Coronary artery (tissue), 2 donors: ENCODE measurements around the gene GIGYF1.
"Not testable (repeated sequence)": the region's sequence is repeated elsewhere in the genome, so short reads cannot be mapped to it uniquely, and the experiment has no call there.

Experiments used
- DNase-seq: peaks from one replicate; pipeline ENCODE4 v3.0.0-alpha.2; 2017; ENCODE audit warnings: low spot score
- H3K27ac ChIP-seq, 2 donors: fragments of 200-600 bp; sonication (generic); one replicate each; pipeline ENCODE4 v1.5.1; 2016 to 2019
- H3K4me3 ChIP-seq: fragments of 200-600 bp; sonication (generic); 2 replicates; pipeline ENCODE4 v1.5.1; 2016; ENCODE audit warnings: mild to moderate bottlenecking, moderate library complexity
- CTCF ChIP-seq: fragments of 200-600 bp; sonication (generic); IDR thresholded peaks from one replicate; pipeline ENCODE4 v1.5.1; 2019; ENCODE audit warnings: antibody characterized with exemption

GIGYF1 gene

GRCh38 chr7:100720279-100720670 lies 26.2 kb upstream of the GIGYF1 start, which contains the start of gene EPO:
Gene EPO (plus strand): TSS chr7:100720468. CDS start chr7:100720981, 513 bp downstream.
- TF ChIP-seq CTCF, result no peak
- DNase-seq, result no peak
- Histone ChIP-seq H3K4me3 (peak within 1 kb of the TSS; percentile 47), H3K27ac (no peak within 1 kb of the TSS)

- Histone ChIP-seq H3K4me3 (no peak overlapping the region), H3K27ac (no peak overlapping the region)
- DNase-seq, result no peak
- no peak for TF ChIP-seq CTCF
These were observed 25.7 kb upstream of the GIGYF1 start for GRCh38 chr7:100719523-100720278.

GRCh38 chr7:100717073-100717472 lies 23.0 kb upstream of the GIGYF1 start:
- not testable (repeated sequence) for H3K27ac ChIP-seq, DNase-seq, H3K4me3 ChIP-seq

- no peak overlapping the region for H3K27ac ChIP-seq
- no peak overlapping the region for H3K4me3 ChIP-seq
- no peak for TF ChIP-seq CTCF
- no peak for DNase-seq
These were observed 20.7 kb upstream of the GIGYF1 start for GRCh38 chr7:100714725-100715124.

- Histone ChIP-seq H3K27ac (no peak overlapping the region), H3K4me3 (no peak overlapping the region)
- DNase-seq, result no peak
- no peak for TF ChIP-seq CTCF
These were observed 17.3 kb upstream of the GIGYF1 start for GRCh38 chr7:100711369-100711768.

GRCh38 chr7:100710452-100710851 lies 16.4 kb upstream of the GIGYF1 start:
- no peak for TF ChIP-seq CTCF
- no peak for DNase-seq
- H3K27ac ChIP-seq, result no peak overlapping the region
- no peak overlapping the region for H3K4me3 ChIP-seq

GRCh38 chr7:100708395-100708794 lies 14.3 kb upstream of the GIGYF1 start:
- TF ChIP-seq CTCF, result no peak
- DNase-seq, result no peak
- no peak overlapping the region for H3K27ac ChIP-seq
- H3K4me3 ChIP-seq, result no peak overlapping the region
